MCF 10A (cell line): Measurements from ENCODE around the gene ADGRG2. TPM values are rescaled to one million over a fixed set of nuclear protein-coding genes. Genes with fewer than 3 reads are reported as not detected.

Experiments
- BruUV-seq: library from RNA; stranded (reverse); fragments of 400-500 nt; replicated peaks from 2 replicates; lab custom pipeline; 2021; lab: Mats Ljungman, UMichigan
- CTCF ChIA-PET: fragments of 300-600 bp; sonication (Branson Sonifier 250); formaldehyde crosslinking; extraction: SDS; loops from one replicate; lab custom pipeline; 2021; ENCODE audit warnings: antibody characterized with exemption, inconsistent platforms; lab: Yijun Ruan, JAX
- POLR2A ChIA-PET: fragments of 300-600, 350-650 bp; sonication (Branson Sonifier 250); formaldehyde crosslinking; extraction: SDS; loops from one replicate; lab custom pipeline; 2020; ENCODE audit warnings: antibody characterized with exemption, inconsistent platforms; lab: Yijun Ruan, JAX
- DNase-seq: peaks from one replicate; pipeline ENCODE4 v3.0.0-alpha.2; 2018; ENCODE audit not compliant: unreplicated experiment
- H3K27ac Mint-ChIP-seq: one replicate; pipeline ENCODE4 v1.8.0; 2022; ENCODE audit warnings: mild to moderate bottlenecking, low read depth, mixed read lengths; ENCODE audit not compliant: unreplicated experiment
- H3K27me3 Mint-ChIP-seq: one replicate; pipeline ENCODE4 v1.8.0; 2022; ENCODE audit warnings: mixed read lengths; ENCODE audit not compliant: insufficient read depth, unreplicated experiment
- H3K36me3 Mint-ChIP-seq: one replicate; pipeline ENCODE4 v1.8.0; 2022; ENCODE audit warnings: mild to moderate bottlenecking, moderate library complexity, mixed read lengths; ENCODE audit not compliant: insufficient read depth, unreplicated experiment
- H3K4me1 Mint-ChIP-seq: one replicate; pipeline ENCODE4 v1.8.0; 2022; ENCODE audit warnings: mixed read lengths; ENCODE audit not compliant: insufficient read depth, unreplicated experiment
- H3K4me3 Mint-ChIP-seq: one replicate; pipeline ENCODE4 v1.8.0; 2022; ENCODE audit warnings: mild to moderate bottlenecking, moderate library complexity, mixed read lengths; ENCODE audit not compliant: unreplicated experiment
- H3K9me3 Mint-ChIP-seq: one replicate; pipeline ENCODE4 v1.8.0; 2022; ENCODE audit warnings: mixed read lengths; ENCODE audit not compliant: unreplicated experiment
- intact Hi-C: fragments of 100-400 bp; cut with micrococcal nuclease; formaldehyde crosslinking; loops from 2 replicates; pipeline ENCODE4 v1.14.1; 2022
- total RNA-seq: library from RNA; stranded (reverse); gene quantifications from 2 replicates; pipeline ENCODE4 v1.2.3, GENCODE V29; 2022
- TF ChIP-seq, protein P1 (sequence below): fragments of 200-600 bp; IDR thresholded peaks from one replicate; pipeline ENCODE4 v1.8.0; 2022; ENCODE audit warnings: antibody characterized with exemption, mild to moderate bottlenecking; ENCODE audit not compliant: unreplicated experiment

Gene ADGRG2
- total RNA-seq, 1 experiment from 2014 or later, result 6.4 TPM

DNA sequence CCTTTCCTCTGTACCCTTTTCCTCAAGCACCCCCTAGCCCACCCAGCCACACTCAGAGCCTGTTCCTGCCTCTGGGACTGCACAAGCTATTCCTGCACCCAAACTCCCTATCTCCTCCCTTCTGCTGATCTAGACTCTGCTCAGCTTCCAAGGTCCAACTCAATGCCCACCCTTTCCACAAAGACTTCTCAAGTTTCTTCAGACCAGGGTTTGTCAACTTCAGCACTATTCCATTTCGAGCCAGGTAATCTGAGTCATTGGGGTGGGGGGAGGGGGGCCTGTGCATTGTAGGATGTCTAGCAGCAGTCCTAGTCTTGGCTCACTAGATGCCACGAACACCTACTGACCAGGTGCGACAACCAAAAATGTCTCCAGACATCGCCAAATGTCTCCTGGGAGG, 175.7 kb downstream of the ADGRG2 start:
- Mint-ChIP-seq H3K27ac (peak overlapping the region; percentile 35), H3K27me3 (no peaks in the 10 kb centered on the region), H3K4me3 (no peak overlapping the region), H3K9me3 (no peaks in the 10 kb centered on the region), H3K4me1 (peaks cover 5% of the 10 kb centered on the region), H3K36me3 (peaks cover 29% of the 10 kb centered on the region)
- no peak for DNase-seq
- POLR2A ChIA-PET, result no interaction called here
- no TSS peak for BruUV-seq
- CTCF ChIA-PET, result interaction anchor here (0.6 to 0.9 kb wide), 2 partner anchors 24 to 205 kb away, joined by 3 to 4 read pairs; no protein-coding TSS in a partner anchor
- TF ChIP-seq, protein P1, sequence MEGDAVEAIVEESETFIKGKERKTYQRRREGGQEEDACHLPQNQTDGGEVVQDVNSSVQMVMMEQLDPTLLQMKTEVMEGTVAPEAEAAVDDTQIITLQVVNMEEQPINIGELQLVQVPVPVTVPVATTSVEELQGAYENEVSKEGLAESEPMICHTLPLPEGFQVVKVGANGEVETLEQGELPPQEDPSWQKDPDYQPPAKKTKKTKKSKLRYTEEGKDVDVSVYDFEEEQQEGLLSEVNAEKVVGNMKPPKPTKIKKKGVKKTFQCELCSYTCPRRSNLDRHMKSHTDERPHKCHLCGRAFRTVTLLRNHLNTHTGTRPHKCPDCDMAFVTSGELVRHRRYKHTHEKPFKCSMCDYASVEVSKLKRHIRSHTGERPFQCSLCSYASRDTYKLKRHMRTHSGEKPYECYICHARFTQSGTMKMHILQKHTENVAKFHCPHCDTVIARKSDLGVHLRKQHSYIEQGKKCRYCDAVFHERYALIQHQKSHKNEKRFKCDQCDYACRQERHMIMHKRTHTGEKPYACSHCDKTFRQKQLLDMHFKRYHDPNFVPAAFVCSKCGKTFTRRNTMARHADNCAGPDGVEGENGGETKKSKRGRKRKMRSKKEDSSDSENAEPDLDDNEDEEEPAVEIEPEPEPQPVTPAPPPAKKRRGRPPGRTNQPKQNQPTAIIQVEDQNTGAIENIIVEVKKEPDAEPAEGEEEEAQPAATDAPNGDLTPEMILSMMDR, result no peak
- intact Hi-C loops, result no loop called here

DNA sequence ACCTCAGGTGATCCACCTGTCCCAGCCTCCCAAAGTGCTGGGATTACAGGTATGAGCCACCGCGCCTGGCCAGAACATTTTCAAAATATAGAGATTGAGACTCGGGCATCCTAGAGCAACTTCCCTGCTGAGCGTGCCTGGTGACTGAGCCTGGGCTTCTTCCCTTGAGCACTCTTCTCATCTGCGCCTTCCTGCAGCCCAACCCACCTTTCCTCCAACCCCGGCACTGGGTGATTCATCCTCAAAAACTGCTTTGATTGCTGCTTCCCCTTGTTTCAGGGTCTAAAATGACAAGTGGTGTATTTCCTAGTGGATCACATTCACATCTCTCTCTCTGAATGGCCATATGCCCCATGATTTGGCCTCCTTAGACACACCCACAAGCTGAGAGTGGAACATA, 176.1 kb downstream of the ADGRG2 start:
- ChIA-PET CTCF (interaction anchor here (0.9 kb wide), 1 partner anchor 206 kb away, joined by 3 read pairs; no protein-coding TSS in a partner anchor), POLR2A (no interaction called here)
- H3K4me3 Mint-ChIP-seq, result no peak overlapping the region
- no peak for DNase-seq
- intact Hi-C loops, result no loop called here
- H3K4me1 Mint-ChIP-seq, result peaks cover 5% of the 10 kb centered on the region
- H3K36me3 Mint-ChIP-seq, result peaks cover 29% of the 10 kb centered on the region
- BruUV-seq, result no TSS peak
- H3K9me3 Mint-ChIP-seq, result no peaks in the 10 kb centered on the region
- TF ChIP-seq, protein P1, result no peak
- peak overlapping the region; percentile 35 for H3K27ac Mint-ChIP-seq
- H3K27me3 Mint-ChIP-seq, result no peaks in the 10 kb centered on the region

DNA sequence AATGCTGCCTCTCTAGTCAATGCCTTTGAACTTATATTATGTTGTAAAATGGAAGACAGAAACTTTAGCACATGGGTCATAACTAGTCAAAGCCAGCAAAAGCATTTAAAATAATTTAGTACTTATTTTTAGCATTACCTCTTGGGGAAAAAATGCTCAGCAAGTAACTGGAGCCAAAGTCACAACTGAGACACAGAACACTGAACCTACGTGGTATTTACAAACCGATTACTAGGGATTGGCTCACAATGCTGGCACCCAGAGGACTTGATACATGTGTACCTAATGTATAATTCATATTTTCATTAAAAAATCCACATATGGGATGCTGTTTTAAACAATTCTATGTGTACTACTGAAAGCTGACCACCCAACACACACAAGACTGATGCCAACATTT, 176.8 kb downstream of the ADGRG2 start:
- Mint-ChIP-seq H3K27me3 (no peaks in the 10 kb centered on the region), H3K4me3 (no peak overlapping the region), H3K27ac (no peak overlapping the region), H3K4me1 (peaks cover 5% of the 10 kb centered on the region), H3K9me3 (no peaks in the 10 kb centered on the region), H3K36me3 (peaks cover 29% of the 10 kb centered on the region)
- DNase-seq, result no peak
- ChIA-PET POLR2A (no interaction called here), CTCF (no interaction called here)
- TF ChIP-seq, protein P1, result no peak
- intact Hi-C loops, result no loop called here
- no TSS peak for BruUV-seq

DNA sequence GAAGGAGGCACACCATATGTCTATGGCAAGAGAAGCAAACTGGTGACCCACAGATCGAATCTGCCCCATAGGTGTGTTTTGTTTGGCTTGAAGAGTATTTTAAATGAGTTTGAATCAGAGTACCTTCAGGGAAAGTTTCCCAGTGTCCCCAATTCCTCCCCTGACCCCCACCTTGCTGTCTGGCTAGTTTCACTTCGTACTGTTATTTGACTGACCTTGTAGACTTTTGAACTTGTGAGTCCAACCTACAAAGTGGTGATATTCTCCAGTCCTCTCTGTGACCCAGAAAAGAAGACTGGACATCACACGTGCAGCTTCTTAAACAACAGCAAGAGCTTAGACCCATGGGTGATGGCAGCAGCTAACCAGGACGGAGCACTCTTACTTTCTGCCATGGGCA, 177.8 kb downstream of the ADGRG2 start:
- H3K4me1 Mint-ChIP-seq, result peaks cover 5% of the 10 kb centered on the region
- H3K27ac Mint-ChIP-seq, result no peak overlapping the region
- peaks cover 29% of the 10 kb centered on the region for H3K36me3 Mint-ChIP-seq
- POLR2A ChIA-PET, result no interaction called here
- intact Hi-C loops, result no loop called here
- CTCF ChIA-PET, result interaction anchor here (1.0 kb wide), 1 partner anchor 25 kb away, joined by 3 read pairs; no protein-coding TSS in a partner anchor
- BruUV-seq, result no TSS peak
- TF ChIP-seq, protein P1, result no peak
- no peak overlapping the region for H3K4me3 Mint-ChIP-seq
- H3K27me3 Mint-ChIP-seq, result no peaks in the 10 kb centered on the region
- H3K9me3 Mint-ChIP-seq, result no peaks in the 10 kb centered on the region
- DNase-seq, result no peak
